HG02970 (cell line): ENCODE data around the gene ARHGAP4.

Experiments used
- ATAC-seq: cut with Tn5 transposase; IDR thresholded peaks from one replicate; pipeline ENCODE4 v1.9.1; 2021; ENCODE audit warnings: mild to moderate bottlenecking, moderate library complexity, moderate number of reproducible peaks; ENCODE audit not compliant: unreplicated experiment, low FRiP score

Gene ARHGAP4

DNA sequence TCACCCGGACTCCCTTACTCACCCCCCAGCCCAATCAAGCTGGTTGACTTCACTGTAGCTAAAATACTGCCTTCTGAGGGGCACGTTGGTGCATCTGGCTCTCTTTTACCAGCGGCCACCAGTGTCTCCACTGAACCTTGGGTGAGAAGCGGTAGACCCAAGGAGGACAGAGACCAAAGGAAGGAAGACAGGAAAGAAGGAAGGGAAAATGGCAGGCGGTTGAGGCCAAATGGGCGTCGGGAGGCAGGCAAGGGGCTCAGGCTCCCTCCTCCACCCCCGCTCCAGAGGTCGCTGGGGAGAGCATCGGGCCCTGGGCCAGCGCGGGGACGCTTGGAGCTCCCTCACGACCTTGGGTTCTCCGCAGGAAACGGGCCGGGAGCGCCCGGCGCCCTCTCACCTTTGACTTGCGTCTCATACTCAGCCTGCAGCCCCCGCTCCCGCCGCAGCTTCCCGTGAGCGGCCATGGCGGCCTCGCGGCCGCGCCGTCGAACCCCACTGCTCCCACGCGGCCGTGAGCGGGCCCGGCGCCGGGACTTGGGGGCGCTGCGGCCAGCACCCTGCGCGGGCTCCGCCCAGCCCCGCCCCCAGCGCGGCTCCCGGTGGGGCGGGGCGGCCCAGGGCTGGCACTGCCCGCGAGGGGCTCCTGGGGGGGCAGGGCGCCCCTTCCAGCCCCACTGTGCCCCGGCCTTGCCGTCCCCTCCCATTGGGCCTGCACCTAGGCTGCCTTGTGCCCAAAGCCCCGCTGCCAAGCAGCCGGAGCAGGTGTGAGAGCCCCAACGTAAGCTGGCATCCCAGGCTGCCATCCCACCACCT lies at the start of gene ARHGAP4:
Gene ARHGAP4 (minus strand): TSS at position 526 of the 813 bp plus-strand sequence. CDS start 62 bp downstream, at position 464.
- ATAC-seq, result no peak

DNA sequence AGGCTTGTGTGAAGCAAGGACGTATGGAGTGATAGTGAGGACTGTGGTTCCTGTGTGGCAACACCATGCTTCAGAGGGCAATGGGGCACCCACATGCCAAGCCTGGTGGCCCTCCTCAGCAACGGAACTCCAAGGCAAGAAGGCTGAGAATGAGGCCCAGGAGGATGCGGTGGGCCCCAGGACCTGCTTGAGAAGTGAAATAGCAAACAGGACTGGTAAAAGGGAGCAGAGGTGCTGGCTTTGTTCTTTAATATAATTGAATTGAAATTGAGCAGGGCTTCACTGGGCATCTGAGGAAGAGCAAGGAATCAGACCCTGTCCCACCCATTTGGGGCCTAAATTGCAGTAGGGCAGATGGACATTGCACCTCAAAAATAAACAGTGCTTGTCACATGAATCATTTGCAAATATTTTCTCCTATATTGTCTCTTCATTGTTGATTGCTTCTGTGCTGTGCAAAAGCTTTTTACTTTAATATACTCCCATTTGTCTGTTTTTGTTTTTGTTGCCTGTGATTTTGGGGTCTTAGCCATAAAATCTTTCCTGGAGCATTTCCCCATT lies 48.7 kb upstream of the ARHGAP4 start:
- no peak for ATAC-seq

- ATAC-seq, result no peak
Observed at GRCh38 chrX:153974003-153974725, 48.1 kb upstream of the ARHGAP4 start.

DNA sequence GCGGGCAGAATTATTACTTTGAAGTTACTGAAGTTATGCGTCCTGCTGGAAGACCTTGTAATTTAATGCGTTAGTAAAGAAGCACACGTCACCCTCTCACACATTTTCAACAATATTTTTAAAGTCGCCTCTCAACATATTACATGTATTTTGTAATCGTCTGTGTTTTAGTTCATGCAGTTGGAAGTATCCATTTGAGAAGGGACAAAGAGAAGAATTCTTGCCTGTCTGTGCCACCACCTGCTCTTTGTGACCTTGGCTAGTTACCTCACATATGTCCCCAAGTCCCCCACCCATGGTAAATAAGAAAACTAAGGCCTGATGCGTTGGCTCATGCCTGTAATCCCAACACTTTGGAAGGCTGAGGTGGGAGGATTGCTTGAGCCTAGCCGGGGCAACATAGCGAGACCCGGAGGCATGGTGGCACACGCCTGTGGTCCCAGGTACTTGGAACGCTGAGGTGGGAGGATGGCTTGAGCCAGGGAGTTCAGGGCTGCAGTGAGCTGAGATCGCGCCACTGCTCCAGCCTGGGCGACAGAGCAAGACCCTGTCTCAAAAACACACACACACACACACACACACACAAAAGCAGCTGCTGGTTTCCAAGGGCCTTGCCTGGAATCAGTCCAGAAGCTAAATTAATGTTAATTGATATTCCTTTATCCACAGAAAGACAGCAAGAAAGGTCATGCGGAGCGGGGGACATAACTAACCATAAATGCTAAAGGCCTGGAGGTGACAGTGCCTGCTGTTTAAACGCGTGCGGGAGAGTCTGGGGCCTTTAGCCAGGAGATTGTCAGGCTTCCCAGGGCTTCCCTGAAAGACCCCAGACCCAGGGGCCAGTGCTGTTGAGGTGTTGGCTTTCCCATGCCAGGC lies 47.3 kb upstream of the ARHGAP4 start:
- no peak for ATAC-seq

DNA sequence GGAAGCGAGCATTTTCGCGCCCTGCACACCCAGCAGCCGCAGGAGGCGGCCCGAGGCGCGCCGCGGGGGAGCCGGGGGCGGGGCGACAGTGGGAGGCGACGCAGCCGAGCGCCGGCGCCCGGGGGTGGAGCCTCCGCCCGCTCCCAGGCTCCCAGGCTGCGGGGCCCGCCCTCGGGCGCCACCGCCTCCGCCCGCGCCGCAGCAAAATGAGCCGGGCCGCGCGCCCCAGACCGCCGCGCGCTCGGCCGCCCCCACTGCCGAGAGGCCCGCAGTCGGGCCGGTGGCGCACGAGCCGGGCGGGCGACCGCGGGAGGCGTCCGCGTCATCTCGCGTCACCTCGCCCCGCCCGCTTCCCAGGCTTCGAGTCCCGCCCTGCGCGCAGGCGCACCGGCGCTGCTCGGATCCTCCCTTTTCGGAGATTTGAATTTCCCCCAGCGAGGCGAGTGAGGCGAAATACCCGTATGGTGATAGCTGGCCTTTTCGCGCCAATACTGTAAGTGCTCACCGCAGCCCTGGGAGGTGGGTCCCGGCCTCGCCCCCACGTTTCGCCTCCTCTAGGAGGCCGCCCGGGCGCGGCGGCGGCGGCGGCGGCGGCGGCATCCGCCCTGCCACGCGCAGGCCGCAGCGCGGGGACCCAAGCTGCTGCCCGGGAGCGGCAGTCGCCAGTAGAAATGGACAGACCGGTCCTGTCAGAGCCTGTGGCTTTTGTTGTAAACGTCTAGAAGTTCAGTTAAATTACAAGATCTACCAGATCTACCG lies 46.5 kb upstream of the ARHGAP4 start, which contains the start of gene TMEM187:
Gene TMEM187 (plus strand): TSS at position 387 of the 759 bp plus-strand sequence. CDS start 9,309 bp downstream, outside the sequence.
- peak; percentile 48 for ATAC-seq

DNA sequence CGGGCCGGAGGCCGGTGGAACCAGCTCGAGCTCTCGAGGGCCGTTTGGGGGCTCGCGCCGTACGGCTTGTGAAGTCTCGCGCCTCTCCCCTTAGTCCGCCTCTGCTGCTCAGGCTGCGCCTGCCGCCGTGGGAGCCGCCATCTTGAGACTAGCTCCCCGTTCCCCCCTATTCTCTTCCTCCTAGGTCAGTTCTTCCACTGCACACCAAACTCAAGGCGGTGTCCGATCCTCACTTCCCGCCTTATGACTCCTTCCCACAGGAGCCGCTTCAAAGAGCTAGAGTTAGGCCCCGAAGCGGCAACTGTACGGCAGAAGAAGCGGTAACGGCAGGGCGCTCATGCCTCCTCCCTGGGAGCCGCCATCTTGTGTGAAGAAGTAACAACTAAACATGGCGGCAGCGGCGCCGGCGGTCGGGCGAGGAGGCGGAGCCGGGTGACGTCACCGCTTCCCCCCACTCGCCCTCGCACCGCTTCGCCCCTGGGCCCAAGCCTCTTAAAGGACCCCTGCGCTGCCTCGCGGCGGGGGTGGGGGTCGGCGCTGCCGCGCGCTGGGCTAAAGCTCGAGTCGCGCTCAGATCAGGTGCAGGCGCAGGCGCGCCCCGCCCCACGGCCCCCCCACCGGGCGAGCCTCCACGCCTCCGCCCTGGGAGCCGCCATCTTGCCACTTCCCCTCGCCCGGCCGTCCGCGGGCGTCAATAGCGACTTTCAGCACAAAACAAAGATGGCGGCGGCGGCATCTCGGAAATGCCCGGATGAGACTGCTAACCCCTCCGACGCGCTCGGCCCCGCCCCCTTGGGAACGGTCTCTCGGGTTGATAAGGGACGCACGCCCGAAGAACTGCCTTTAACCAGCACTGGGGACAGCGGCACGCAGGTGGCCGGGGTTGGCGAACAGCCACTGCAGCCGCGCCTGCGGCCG lies 45.6 kb upstream of the ARHGAP4 start, which contains the start of gene HCFC1:
Gene HCFC1 (minus strand): TSS at position 369 of the 918 bp plus-strand sequence. CDS start 978 bp downstream, outside the sequence.
- peak; percentile 44 for ATAC-seq

DNA sequence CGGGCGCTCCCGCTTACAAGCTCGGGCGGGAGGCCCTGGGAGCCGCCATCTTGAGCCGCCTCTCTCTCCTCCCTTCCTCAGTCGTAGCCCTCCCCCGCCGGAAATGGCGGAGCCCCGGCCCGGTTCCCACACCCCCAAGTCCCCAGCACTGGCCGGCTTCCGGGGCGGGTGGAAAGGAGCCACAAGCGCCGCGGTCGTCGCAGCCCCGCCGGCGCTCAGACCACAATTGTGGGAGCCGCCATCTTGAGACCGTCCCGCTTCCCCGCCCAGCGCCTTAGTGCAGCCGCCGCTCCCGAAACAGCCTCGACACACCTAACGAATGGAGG lies 45.0 kb upstream of the ARHGAP4 start:
- ATAC-seq, result peak; percentile 38

GRCh38 chrX:153970357-153971123 lies 44.5 kb upstream of the ARHGAP4 start:
- peak; percentile 3 for ATAC-seq

DNA sequence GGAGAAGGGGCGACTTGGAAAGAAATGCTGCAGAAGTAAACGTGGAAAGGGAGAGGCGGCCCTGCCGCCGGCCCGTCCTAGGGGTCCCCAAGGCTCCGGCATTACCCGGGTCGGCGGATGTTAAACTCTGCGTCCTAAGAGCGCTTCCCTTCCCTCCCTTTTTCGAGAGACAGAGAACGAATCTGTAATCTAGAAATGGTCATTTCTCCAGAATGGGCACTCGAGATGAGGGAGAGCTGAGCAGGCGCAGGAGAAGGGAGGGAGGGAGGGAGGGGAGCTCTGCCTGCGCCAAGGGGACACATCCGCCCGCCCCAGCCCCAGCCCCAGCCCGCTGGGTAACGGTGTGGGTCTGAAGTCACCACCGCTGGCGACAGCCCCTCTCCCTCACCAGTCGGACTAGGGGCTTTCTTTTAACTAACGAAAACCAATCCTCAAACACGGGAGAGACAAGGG lies 43.9 kb upstream of the ARHGAP4 start:
- ATAC-seq, result no peak

- ATAC-seq, result no peak
Observed at GRCh38 chrX:153969125-153969903, 43.2 kb upstream of the ARHGAP4 start.

- no peak for ATAC-seq
Observed at GRCh38 chrX:153968754-153969124, 42.7 kb upstream of the ARHGAP4 start.

- no peak for ATAC-seq
Observed at GRCh38 chrX:153968255-153968654, 42.2 kb upstream of the ARHGAP4 start.

GRCh38 chrX:153967536-153968224 lies 41.6 kb upstream of the ARHGAP4 start:
- ATAC-seq, result no peak

GRCh38 chrX:153966841-153967535 lies 40.9 kb upstream of the ARHGAP4 start:
- ATAC-seq, result no peak

DNA sequence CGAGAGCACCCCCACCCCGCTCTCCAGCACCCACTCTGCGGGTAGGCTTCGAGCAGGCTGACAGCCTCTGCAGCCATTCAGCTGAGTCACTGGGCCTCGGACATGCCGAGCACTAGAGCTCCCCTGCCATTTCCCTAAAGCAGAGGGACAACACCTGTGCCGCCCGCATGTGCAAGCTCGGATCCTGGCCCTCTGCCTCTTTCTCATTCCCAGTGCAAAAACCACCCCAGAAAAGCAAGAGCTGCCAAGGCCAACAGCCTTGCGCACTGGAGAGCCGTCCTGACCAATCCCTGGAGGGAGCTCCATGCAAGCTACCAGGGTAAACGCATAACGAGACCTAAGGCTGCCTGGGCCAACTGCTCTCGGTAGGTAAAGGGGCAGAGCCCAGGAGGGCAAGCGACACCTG lies 40.2 kb upstream of the ARHGAP4 start:
- no peak for ATAC-seq

DNA sequence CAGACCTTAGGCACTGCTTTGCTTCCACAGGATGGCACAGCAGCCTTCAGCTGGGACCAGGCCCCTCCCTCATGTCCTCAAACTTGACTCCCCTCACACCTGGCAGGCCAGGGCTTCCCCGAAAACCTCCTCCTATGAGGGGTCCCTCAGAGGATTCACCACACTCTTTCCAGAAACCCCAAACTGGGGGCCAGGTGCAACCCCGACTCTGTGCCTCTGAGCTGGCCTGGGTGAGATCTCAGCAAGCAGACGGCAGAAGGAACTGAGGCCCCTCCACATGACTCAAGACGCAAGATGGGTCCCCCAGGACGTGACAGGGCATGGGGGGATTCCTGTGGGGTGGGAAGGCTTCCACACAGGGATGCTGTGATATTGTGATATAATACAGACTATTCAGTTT lies 39.3 kb upstream of the ARHGAP4 start:
- no peak for ATAC-seq
